ENCODE results near the gene DAO. TPM values are rescaled to one million over a fixed set of nuclear protein-coding genes. Genes with fewer than 3 reads are reported as not detected.

Gene DAO
- total RNA-seq, 1 donor from 2014 or later: not detected

GRCh38 chr12:108939594-108939993, 59.7 kb downstream of the DAO start:
- Mint-ChIP-seq H3K4me3 (no peak overlapping the region), H3K9me3 (no peaks in the 10 kb centered on the region), H3K4me1 (no peaks in the 10 kb centered on the region), H3K36me3 (ENCODE audit: low read depth) (no peaks in the 10 kb centered on the region), H3K27ac (ENCODE audit: unreplicated experiment) (no peak overlapping the region), H3K27me3 (ENCODE audit: low read depth) (peaks cover 15% of the 10 kb centered on the region)
- DNase-seq (ENCODE audit: low read depth, low spot score): no peak
- no peak for TF ChIP-seq CTCF (conservative IDR thresholded peaks at IDR 0.05)

GRCh38 chr12:108940138-108940537, 60.2 kb downstream of the DAO start:
- no peak for TF ChIP-seq CTCF (conservative IDR thresholded peaks at IDR 0.05)
- Mint-ChIP-seq H3K36me3 (ENCODE audit: low read depth) (no peaks in the 10 kb centered on the region), H3K27me3 (ENCODE audit: low read depth) (peaks cover 14% of the 10 kb centered on the region), H3K9me3 (no peaks in the 10 kb centered on the region), H3K4me1 (no peaks in the 10 kb centered on the region), H3K4me3 (no peak overlapping the region), H3K27ac (ENCODE audit: unreplicated experiment) (no peak overlapping the region)
- no peak for DNase-seq (ENCODE audit: low read depth, low spot score)

- Mint-ChIP-seq H3K9me3 (peaks cover 8% of the 10 kb centered on the region), H3K4me1 (no peaks in the 10 kb centered on the region), H3K4me3 (no peak overlapping the region), H3K27ac (ENCODE audit: unreplicated experiment) (no peak overlapping the region), H3K27me3 (ENCODE audit: low read depth) (peaks cover 17% of the 10 kb centered on the region), H3K36me3 (ENCODE audit: low read depth) (peaks cover 2% of the 10 kb centered on the region)
- TF ChIP-seq CTCF (conservative IDR thresholded peaks at IDR 0.05): no peak
- no peak for DNase-seq (ENCODE audit: low read depth, low spot score)
These were observed 67.2 kb downstream of the DAO start for GRCh38 chr12:108947097-108947496.

GRCh38 chr12:108948367-108948766, 68.5 kb downstream of the DAO start:
- Mint-ChIP-seq H3K36me3 (ENCODE audit: low read depth) (peaks cover 2% of the 10 kb centered on the region), H3K4me3 (no peak overlapping the region), H3K4me1 (no peaks in the 10 kb centered on the region), H3K27ac (ENCODE audit: unreplicated experiment) (no peak overlapping the region), H3K9me3 (peaks cover 8% of the 10 kb centered on the region), H3K27me3 (ENCODE audit: low read depth) (peaks cover 20% of the 10 kb centered on the region)
- no peak for TF ChIP-seq CTCF (conservative IDR thresholded peaks at IDR 0.05)
- DNase-seq (ENCODE audit: low read depth, low spot score): no peak

- H3K4me3 Mint-ChIP-seq: no peak overlapping the region
- H3K27me3 Mint-ChIP-seq (ENCODE audit: low read depth): peaks cover 24% of the 10 kb centered on the region
- peaks cover 8% of the 10 kb centered on the region for H3K9me3 Mint-ChIP-seq
- no peaks in the 10 kb centered on the region for H3K4me1 Mint-ChIP-seq
- no peak for DNase-seq (ENCODE audit: low read depth, low spot score)
- no peak for TF ChIP-seq CTCF (conservative IDR thresholded peaks at IDR 0.05)
- no peak overlapping the region for H3K27ac Mint-ChIP-seq (ENCODE audit: unreplicated experiment)
- H3K36me3 Mint-ChIP-seq (ENCODE audit: low read depth): peaks cover 2% of the 10 kb centered on the region
These were observed 70.1 kb downstream of the DAO start for GRCh38 chr12:108949976-108950375.

Small RNA genes lying within 50 kb of the gene (microRNA-seq; reads per million reads assigned to microRNA genes)
- not detected for gene MIR619

Other genes starting within 250 kb of the DAO start
- gene SELPLG, start 246.2 kb upstream of the DAO start, total RNA-seq: 0.39 and 0.51 TPM in 2 replicates
- 171 and 175 TPM in 2 replicates for gene CORO1C, start 148.6 kb upstream of the DAO start, total RNA-seq
- gene SSH1, start 22.5 kb upstream of the DAO start, total RNA-seq: 32.9 and 34.3 TPM in 2 replicates
- gene SVOP, start 141.0 kb downstream of the DAO start, total RNA-seq: 1.9 and 2.2 TPM in 2 replicates
- gene USP30, start 172.5 kb downstream of the DAO start, total RNA-seq: 15.4 and 20.9 TPM in 2 replicates
- 33.1 and 36.2 TPM in 2 replicates for gene ALKBH2, start 213.4 kb downstream of the DAO start, total RNA-seq
- gene UNG, start 217.5 kb downstream of the DAO start, total RNA-seq: 77.6 and 78.7 TPM in 2 replicates
- 15.9 and 16.8 TPM in 2 replicates for gene ACACB, start 236.5 kb downstream of the DAO start, total RNA-seq